DMS 273 treated with DMSO at 0.1 percent for 48 hours (cell line): Measurements from ENCODE around the gene HDGF.
"Not testable (repeated sequence)": the region's sequence is repeated elsewhere in the genome, so short reads cannot be mapped to it uniquely, and the experiment has no call there.

Source experiments
- DNase-seq: peaks from one replicate; lab custom pipeline; 2025; lab: John Stamatoyannopoulos, UW

HDGF gene

DNA sequence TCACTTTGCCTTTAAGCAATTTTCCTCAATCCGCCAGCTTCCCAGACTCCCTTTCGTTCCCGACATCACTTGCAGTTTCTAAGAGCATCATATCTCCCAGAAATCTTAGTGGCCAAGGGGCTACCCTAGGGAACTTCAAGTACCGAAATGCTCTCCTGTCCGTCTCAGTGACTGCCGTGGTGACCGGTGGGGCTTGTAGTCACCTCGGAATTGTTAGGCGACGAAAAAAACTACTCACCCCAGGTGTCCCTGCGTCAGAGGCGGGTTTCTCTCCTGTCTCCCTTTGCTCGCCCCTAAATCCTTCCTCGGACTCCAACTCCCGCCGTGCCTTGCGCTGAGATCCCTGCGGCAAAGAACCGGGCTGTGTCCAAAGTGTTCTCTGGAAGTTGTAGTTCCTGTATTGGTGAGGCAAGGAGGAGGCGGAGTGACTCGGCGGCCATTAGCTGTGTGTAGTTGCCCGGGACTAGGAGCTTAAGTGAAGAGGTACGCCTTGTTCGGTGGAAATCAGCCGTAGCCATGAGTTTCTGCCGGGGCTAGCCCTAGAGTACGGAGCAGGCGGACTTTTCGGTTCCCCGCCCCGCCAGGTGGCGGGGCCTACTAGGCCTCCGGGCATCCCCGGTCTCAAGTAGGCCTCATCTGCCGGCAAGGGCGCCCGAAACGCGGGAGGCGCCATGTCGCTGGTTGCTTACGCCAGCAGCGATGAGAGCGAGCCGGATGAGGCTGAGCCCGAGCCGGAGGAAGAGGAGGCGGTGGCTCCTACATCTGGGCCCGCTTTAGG lies 15.8 kb upstream of the HDGF start, which contains the start of gene PRCC:
Gene PRCC (plus strand): TSS at position 435 of the 778 bp plus-strand sequence. CDS start 237 bp downstream, at position 672.
- peak; percentile 99 for DNase-seq

DNA sequence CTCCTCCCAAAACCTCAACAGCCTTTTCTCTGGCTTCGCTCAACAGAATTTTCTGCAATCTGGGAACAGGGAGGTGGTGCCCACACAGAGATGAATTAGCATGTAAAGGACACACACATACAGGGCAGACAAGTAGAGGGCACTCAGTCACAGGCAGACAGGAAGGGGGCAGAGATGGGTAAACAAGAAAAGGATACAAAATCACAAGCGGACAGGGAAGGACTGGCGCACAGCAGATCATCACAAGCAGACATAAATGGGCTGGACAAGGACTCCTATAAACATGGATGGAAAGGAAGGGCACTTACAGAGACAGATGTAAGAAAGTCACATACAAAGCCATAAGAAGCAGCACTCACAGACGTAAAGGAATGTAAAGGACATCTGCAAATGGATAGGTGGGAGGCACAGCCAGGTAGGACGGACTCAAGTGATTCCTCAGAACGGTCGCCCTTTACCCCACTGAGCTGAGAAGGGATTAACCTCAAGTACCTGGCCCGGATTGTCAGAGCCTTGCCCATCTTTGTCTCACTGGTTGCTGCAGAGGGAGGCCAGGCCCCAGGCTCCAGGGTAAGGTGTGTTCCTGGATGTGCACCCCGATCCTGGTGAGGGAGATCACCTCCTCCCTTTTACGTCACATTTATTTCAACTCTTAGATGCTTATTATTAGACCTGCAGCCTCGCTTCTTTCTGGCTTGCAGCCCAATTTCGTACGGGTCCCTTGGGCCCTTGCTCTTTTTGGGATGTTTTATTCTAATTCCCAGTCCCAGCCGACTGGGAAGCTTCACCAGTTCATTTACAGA lies 15.0 kb upstream of the HDGF start:
- no peak for DNase-seq

- no peak for DNase-seq
Measured at GRCh38 chr1:156765666-156766065, 14.2 kb upstream of the HDGF start.

DNA sequence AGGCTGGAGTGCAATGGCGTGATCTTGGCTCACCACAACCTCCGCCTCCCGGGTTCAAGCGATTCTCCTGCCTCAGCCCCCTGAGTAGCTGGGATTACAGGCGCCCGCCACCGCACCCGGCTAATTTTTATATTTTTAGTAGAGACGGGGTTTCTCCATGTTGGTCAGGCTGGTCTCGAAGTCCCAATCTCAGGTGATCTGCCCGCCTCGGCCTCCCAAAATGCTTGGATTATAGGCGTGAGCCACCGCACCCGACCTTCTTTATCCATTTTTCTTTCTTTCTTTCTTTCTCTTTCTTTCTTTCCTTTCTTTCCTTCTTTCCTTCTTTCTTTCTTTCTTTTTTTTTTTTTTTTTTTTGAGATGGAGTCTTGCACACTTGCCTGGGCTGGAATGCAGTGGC lies 13.7 kb upstream of the HDGF start:
- DNase-seq = not testable (repeated sequence)

- DNase-seq = no peak
Measured at GRCh38 chr1:156760796-156761104, 9.3 kb upstream of the HDGF start.

GRCh38 chr1:156760092-156760795 lies 8.8 kb upstream of the HDGF start:
- DNase-seq = peak; percentile 41

DNA sequence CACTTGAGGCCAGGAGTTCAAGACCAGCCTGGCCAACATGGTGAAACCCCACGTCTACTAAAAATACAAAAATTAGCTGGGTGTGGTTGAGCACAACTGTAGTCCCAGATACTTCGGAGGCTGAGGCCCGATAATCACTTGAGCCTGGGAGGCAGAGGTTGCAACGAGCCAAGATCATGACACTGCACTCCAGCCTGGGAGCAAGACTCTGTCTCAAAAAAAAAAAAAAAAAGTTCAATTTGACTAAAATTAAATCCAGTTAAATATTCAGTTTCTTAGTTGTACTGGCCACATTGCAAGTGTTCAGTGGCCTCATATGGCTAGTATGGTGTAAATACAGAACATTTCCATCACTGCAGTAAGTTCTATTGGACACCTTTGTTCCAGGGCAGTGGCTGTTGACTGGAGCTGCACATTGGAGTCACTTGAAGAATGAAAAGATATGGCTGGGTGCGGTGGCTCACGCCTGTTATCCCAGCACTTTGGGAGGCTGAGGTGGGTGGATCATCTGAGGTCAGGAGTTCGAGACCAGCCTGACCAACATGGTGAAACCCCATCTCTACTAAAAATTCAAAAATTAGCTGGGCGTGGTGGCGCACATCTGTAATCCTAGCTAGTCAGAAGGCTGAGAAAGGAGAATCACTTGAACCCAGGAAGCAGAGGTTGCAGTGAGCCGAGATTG lies 6.2 kb upstream of the HDGF start:
- not testable (repeated sequence) for DNase-seq

DNA sequence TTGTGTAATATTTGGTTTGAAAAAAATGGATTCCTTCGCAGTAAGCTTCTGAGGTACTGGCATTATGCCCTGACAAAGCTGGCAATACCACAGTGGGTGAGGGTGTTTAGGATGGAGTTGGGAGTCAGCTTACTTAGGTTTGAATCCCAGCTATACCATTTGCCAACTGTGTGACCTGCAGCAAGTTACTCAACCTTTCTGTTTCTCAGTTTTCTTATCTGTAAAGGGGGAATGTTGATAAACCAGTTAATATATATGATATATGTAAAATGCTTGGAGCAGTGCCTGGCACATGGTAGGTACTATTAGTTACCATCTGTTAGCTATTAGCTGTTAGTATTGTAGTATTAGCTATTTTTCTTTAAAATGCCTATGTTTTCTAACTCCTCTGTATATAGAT lies 4.9 kb upstream of the HDGF start:
- no peak for DNase-seq

GRCh38 chr1:156755527-156755950 lies 4.1 kb upstream of the HDGF start:
- DNase-seq = no peak

DNA sequence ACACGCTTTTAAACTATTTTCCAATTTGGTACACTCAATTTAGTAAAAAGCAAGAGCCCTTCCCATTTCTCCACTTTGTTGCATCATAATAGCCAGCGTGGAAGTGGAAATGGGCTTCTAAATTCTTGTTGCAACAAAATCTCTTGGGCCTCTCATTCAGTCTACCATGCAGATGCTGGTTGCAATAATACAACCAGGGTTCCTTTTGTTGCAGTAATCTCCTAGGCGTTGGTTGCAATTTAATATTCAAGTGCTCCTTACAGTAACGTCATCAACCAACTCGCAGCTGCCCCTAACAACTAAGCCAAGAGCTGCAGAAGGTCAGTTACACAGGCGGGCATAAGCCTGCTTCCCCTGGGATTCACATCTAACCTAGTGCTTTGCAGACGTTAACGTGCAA lies 2.7 kb upstream of the HDGF start:
- DNase-seq = peak; percentile 56

- no peak for DNase-seq
Measured at GRCh38 chr1:156752843-156753482, 1.5 kb upstream of the HDGF start.

- DNase-seq = peak; percentile 81
Measured at GRCh38 chr1:156751757-156752481, 444 bp upstream of the HDGF start.

DNA sequence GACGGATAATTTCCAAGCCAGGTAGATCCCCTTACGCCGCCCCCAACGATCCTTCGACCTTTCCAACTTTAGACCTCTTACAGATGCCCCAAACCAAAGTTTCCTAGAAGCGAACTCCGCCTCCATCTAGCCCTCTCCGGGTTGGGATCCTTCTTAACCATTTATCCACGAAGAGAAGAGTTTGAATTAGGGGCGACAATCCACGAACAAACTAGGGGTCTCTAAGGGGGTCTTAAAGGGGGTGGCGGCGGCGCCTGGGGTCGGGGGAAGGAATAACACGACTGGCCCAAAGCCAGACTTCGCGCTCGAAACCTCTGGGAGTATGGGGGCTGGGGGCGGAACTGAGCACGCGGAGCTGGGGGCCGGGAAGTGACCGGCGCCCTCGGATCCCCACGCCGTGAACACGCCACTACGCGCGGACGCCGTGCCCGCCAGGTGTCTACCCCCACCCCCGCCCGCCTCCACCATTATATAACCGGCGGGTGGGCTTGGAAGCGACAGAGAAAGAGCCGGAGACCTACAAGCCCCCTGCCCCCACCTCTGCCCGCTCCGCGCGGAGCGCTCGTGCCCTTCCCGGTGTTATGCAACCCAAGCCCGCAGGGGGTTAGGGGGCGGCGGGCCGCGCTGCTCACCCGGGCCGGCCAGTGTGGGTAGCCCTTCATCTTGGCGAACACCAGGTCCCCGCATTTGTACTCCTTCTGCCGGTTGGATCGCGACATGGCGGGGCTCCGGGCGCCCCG lies 594 bp downstream of the HDGF start:
- DNase-seq = no peak

- no peak for DNase-seq
Measured at GRCh38 chr1:156750191-156750672, 1.2 kb downstream of the HDGF start.

DNA sequence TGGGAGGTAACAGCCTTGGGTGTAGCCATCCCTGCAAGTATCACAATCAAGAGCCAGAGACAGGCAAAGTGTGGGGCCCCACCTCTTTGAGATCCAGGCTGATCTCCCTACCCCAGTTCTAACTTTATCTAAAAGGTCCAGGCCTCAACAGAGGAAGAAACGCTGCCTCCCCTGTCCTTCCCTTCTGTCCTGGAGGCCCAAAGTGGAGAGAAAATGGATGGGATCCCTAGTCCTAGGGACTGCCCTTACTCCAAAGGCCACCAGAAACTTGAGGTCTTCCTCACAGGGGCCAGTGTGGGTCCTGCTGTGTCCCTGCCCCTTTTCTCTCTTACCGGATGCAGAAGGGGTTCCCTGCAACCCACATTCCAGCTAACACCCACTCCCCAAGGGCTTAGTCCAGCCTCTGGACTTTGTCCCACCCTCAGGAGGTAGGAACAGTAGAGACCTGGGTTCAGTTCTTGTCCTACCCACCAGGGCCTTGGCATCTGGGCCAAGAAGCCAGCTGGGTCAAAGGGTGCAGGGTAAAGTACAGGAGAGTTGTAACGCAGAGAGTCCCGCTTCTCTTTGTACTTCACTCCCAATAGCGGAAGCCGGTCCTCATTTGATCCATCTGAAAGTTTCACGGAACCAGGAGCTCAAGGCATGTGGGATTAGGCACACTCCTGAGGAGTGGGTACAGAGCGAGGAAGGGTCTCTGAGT lies 1.9 kb downstream of the HDGF start:
- DNase-seq = no peak

- DNase-seq = no peak
Measured at GRCh38 chr1:156748670-156749418, 2.6 kb downstream of the HDGF start.

- no peak for DNase-seq
Measured at GRCh38 chr1:156747742-156748669, 3.5 kb downstream of the HDGF start.
